ENCODE results near the gene CANX. TPM values are rescaled to one million over a fixed set of nuclear protein-coding genes. Genes with fewer than 3 reads are reported as not detected.

CANX gene
- total and polyA plus RNA-seq, 9 of the 15 experiments (the other 6 are each of a cell fraction or from before 2014, with no cell fraction given), result 155 to 893 (median 589) TPM

- TF ChIP-seq MGA (IDR thresholded peaks at IDR 0.05) (peak; percentile 89), KDM4B (IDR thresholded peaks at IDR 0.05; ENCODE audit: borderline replicate concordance in 2 of 2, low read depth in 1 of 2) (no peak), HDAC3 (IDR thresholded peaks at IDR 0.05; ENCODE audit: borderline replicate concordance, partially characterized antibody) (no peak), FOXJ2 (tag; IDR thresholded peaks at IDR 0.05) (no peak), ZNF23 (CRISPR knock-in tag; IDR thresholded peaks at IDR 0.05) (no peak), HNRNPL (IDR thresholded peaks at IDR 0.05; ENCODE audit: low read depth, low read length) (0 out of 2 replicates have a peak, but pooled peaks have one; percentile 75), CBFB (CRISPR knock-in tag; IDR thresholded peaks at IDR 0.05) (peak; percentile 36; the same call in 1 of the 2 replicates), PBX2 (CRISPR knock-in tag; IDR thresholded peaks at IDR 0.05; ENCODE audit: low read depth) (no peak), PBX2 (tag; conservative IDR thresholded peaks at IDR 0.05; ENCODE audit: low read depth) (no peak), SMARCC2 (IDR thresholded peaks at IDR 0.05; ENCODE audit: low read depth) (no peak), NRF1 (conservative IDR thresholded peaks at IDR 0.05 in 1 of 2, IDR thresholded peaks at IDR 0.05 in 1 of 2) (no peak), IRF9 (tag; IDR thresholded peaks at IDR 0.05) (no peak)
Observed at GRCh38 chr5:179698935-179699615, at the start of gene CANX (continued).
